ENCODE data around the gene HOXA2. TPM values are rescaled to one million over a fixed set of nuclear protein-coding genes. Genes with fewer than 3 reads are reported as not detected.

The HOXA2 gene
- total and polyA plus RNA-seq, 2 of the 8 experiments (the other 6 are each of a cell fraction or from before 2014, with no cell fraction given), result not detected

- DNase-seq (ENCODE audit: low read depth in 1 of 2, low spot score in 2 of 2) (peak in 1 of 2 experiments; percentile 57), FAIRE-seq (no peak)
- H2BK20ac ChIP-seq (ENCODE audit: low read length), result no peak overlapping the region
- H3K27me3 ChIP-seq (replicated peaks in 1 of 4; ENCODE audit: control insufficient read depth in 3 of 4, extremely low read depth in 1 of 4, insufficient read depth in 3 of 4, low read length in 3 of 4), result peaks cover 96 to 100% (median 99%) of the 10 kb centered on the region in 4 experiments
- H4K20me1 ChIP-seq (replicated peaks in 1 of 2; ENCODE audit: control insufficient read depth in 1 of 2, insufficient read depth in 2 of 2, low read length in 2 of 2), result peaks cover 27 to 35% of the 10 kb centered on the region in 2 experiments
- no peak overlapping the region for H3K23ac ChIP-seq (ENCODE audit: insufficient read length)
- no peaks in the 10 kb centered on the region for H3K79me1 ChIP-seq (ENCODE audit: low read depth, low read length)
- peak overlapping the region; percentile 29 to 40; a peak in 2 of 4 replicates for H3K4me2 ChIP-seq (ENCODE audit: insufficient read depth in 1 of 2, low read depth in 2 of 2, low read length in 2 of 2)
- peaks cover 6% of the 10 kb centered on the region for H3K23me2 ChIP-seq (ENCODE audit: low read depth, low read length)
- H4K5ac ChIP-seq (ENCODE audit: insufficient read length, low read depth, low read length), result no peak overlapping the region
- H4K8ac ChIP-seq (ENCODE audit: extremely low read depth, insufficient read depth, low read length), result no peak overlapping the region
- H3K4me3 ChIP-seq (ENCODE audit: extremely low read depth in 1 of 4, insufficient read depth in 2 of 4, low read depth in 3 of 4, low read length in 4 of 4), result peak overlapping the region in 1 of 4 experiments; percentile 42; a peak in 2 of 8 replicates
- CTCF ChIA-PET (ENCODE audit: partially characterized antibody), result interaction anchor here (0.7 to 12.5 kb wide), 11 partner anchors 9 to 779 kb away, joined by 3 to 123 read pairs (median 5); partner anchors contain the start of genes HOXA1 and HOXA7
- no peak overlapping the region for H2BK12ac ChIP-seq (ENCODE audit: low read depth, low read length)
- H3K36me3 ChIP-seq (ENCODE audit: control insufficient read depth in 2 of 4, insufficient read depth in 4 of 4, low read length in 3 of 4), result peaks cover 0 to under 1% (median 0%) of the 10 kb centered on the region in 4 experiments; a peak in 1 of 8 replicates
- 0 out of 2 replicates have a peak overlapping the region, but pooled peaks have one; percentile 10 for H2AK5ac ChIP-seq (ENCODE audit: low read depth, low read length)
- H2BK15ac ChIP-seq (ENCODE audit: low read length), result no peak overlapping the region
- H2AFZ ChIP-seq (ENCODE audit: low read length), result no peak overlapping the region
- H3K4ac ChIP-seq (replicated peaks; ENCODE audit: insufficient read length, low read depth, low read length), result no peak overlapping the region
- H4K91ac ChIP-seq (replicated peaks; ENCODE audit: insufficient read length, low read length), result no peak overlapping the region
- H3K18ac ChIP-seq (ENCODE audit: extremely low read depth, low read length), result no peak overlapping the region
- no peak overlapping the region for H2BK120ac ChIP-seq (replicated peaks; ENCODE audit: low read depth, low read length)
- no peak overlapping the region for H3K56ac ChIP-seq (replicated peaks; ENCODE audit: insufficient read length, low read depth, low read length)
- H3K9ac ChIP-seq (replicated peaks in 1 of 4; ENCODE audit: extremely low read depth in 1 of 4, low read depth in 3 of 4, low read length in 3 of 4), result no peak overlapping the region
- no peaks in the 10 kb centered on the region for H3K79me2 ChIP-seq (ENCODE audit: control insufficient read depth in 1 of 2, insufficient read depth in 2 of 2, low read length in 2 of 2)
- H3K4me1 ChIP-seq (replicated peaks in 1 of 4; ENCODE audit: control insufficient read depth in 3 of 4, insufficient read depth in 4 of 4, low read length in 3 of 4), result peaks cover 0 to 6% (median 3%) of the 10 kb centered on the region in 4 experiments; a peak in 3 of 7 replicates
- no peak overlapping the region for H2BK5ac ChIP-seq (ENCODE audit: low read depth, low read length)
- POLR2A ChIA-PET (ENCODE audit: partially characterized antibody), result no interaction called here
- no peak overlapping the region for H3K27ac ChIP-seq (ENCODE audit: low read depth, low read length)
- 17% methylated on average over 28 of the region's 28 CpGs; no CpG with 5 or more reads in 1 of the 2 experiments for WGBS, 2 experiments (ENCODE audit: extremely low coverage in 1 of 2, insufficient coverage in 1 of 2, insufficient read length in 1 of 2, insufficient replicate concordance in 2 of 2, low coverage in 1 of 2, low lambda C conversion rate in 2 of 2, missing lambda C conversion rate in 1 of 2)
- H3K14ac ChIP-seq (ENCODE audit: insufficient read length), result no peak overlapping the region
- peaks cover 0 to 3% of the 10 kb centered on the region in 2 experiments; a peak in 1 of 4 replicates for H3K9me3 ChIP-seq (ENCODE audit: insufficient read depth in 2 of 2, low read depth in 1 of 2, low read length in 1 of 2)
- TF ChIP-seq EZH2 (IDR thresholded peaks at IDR 0.05; ENCODE audit: low read depth, low read length, severe bottlenecking) (peak; percentile 86), SP1 (IDR thresholded peaks at IDR 0.05; ENCODE audit: low read depth, low read length) (no peak), RXRA (IDR thresholded peaks at IDR 0.05; ENCODE audit: insufficient read depth, low read depth, low read length) (no peak), USF2 (IDR thresholded peaks at IDR 0.05; ENCODE audit: low read length) (no peak), SUZ12 (IDR thresholded peaks at IDR 0.05; ENCODE audit: low read length) (peak; percentile 48), NANOG (IDR thresholded peaks at IDR 0.05; ENCODE audit: insufficient read depth, low read depth, low read length, poor library complexity, severe bottlenecking) (no peak), EP300 (IDR thresholded peaks at IDR 0.05; ENCODE audit: borderline replicate concordance in 1 of 2, low read depth in 2 of 2, low read length in 2 of 2) (no peak), FOSL1 (IDR thresholded peaks at IDR 0.05; ENCODE audit: insufficient read depth, low read depth, low read length) (no peak), GTF2F1 (IDR thresholded peaks at IDR 0.05; ENCODE audit: borderline replicate concordance, low read depth, low read length) (no peak)
These were observed 45.7 kb upstream of the HOXA2 start for GRCh38 chr7:27148031-27148755.
